ENCODE results near the gene NPHP1.
A peak's percentile ranks its signal among the peaks of the same experiment; 100 is the strongest.
"Not testable (repeated sequence)": the region's sequence is repeated elsewhere in the genome, so short reads cannot be mapped to it uniquely, and the experiment has no call there.

The NPHP1 gene

GRCh38 chr2:110197452-110197851, 7.4 kb downstream of the NPHP1 start:
- no peak for DNase-seq

GRCh38 chr2:110190169-110190568, 14.6 kb downstream of the NPHP1 start:
- DNase-seq = not testable (repeated sequence)

GRCh38 chr2:110182449-110182848, 22.4 kb downstream of the NPHP1 start:
- no peak for DNase-seq

GRCh38 chr2:110180036-110180435, 24.8 kb downstream of the NPHP1 start:
- DNase-seq = no peak

GRCh38 chr2:110173523-110173922, 31.3 kb downstream of the NPHP1 start:
- DNase-seq = no peak

DNA sequence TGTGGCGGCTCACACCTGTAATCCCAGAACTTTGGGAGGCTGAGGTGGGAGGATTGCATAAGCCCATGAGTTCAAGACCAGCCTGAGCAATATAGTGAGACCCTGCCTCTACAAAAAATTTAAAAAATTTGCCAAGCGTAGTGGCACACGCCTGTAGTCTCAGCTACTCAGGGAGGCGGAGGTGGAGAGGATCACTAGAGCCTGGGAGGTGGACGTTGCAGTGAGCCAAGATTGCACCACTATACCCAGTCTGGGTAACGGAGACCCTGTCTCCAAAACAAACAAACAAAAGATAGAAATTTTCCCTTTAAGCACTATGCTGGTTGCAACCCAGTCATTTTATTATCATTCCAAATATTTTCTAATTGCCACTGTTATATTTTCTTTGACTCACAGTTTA, 32.3 kb downstream of the NPHP1 start:
- DNase-seq = no peak

- DNase-seq = no peak
Measured at GRCh38 chr2:110170102-110170501, 34.7 kb downstream of the NPHP1 start.

DNA sequence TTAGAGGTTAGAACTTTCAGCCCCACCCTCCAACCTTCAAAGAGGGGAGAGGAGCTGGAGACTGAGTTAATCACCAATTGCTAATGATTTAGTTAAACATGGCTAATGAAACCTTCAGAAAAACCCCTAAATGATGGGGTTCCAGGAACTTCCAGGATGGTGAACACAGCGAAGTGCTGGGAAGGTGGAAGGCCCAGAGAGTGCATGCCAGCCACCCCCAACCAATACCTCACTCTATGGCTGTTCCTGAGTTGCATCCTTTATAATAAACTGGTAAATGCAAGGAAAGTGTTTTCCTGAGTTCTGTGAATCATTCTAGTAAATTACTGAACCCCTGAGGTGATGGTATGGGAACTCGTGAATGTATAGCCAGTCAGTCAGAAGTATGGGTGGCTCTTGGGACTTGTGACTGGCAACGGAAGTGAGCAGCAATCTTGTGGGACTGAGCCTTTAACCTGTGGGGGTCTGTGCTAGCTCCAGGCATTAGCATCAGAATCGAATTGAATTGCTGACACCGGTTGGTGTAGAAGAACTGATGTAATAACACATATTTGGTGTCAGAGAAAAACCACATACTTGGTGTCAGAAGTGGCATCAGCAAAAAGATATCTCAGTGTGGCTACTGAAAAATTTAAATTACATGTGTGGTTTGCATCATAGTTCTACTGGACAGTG, 37.4 kb downstream of the NPHP1 start:
- DNase-seq = no peak

DNA sequence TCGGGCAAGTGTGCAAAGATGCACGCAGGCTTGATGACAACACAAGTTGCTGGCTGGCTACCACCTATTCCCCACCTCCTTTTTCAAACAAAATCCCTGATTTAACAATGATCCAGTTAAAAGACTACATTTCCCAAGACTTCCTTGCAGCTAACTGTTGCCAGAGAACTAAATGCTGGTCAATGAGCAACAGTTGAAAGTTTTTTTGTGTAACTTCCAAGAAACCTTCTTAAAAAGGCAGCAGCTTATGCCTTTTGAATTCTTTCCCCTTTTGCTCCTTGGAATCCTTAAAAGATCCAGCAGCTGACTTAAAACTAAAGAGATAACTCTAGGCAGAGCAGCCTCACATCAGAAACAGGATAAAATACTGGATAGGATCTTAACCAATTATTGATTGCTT, 38.5 kb downstream of the NPHP1 start:
- no peak for DNase-seq

GRCh38 chr2:110157153-110157793, 47.5 kb downstream of the NPHP1 start:
- DNase-seq = peak; percentile 27

GRCh38 chr2:110154828-110155227, 50.0 kb downstream of the NPHP1 start:
- DNase-seq = not testable (repeated sequence)

GRCh38 chr2:110154188-110154587, 50.6 kb downstream of the NPHP1 start:
- DNase-seq = not testable (repeated sequence)

DNA sequence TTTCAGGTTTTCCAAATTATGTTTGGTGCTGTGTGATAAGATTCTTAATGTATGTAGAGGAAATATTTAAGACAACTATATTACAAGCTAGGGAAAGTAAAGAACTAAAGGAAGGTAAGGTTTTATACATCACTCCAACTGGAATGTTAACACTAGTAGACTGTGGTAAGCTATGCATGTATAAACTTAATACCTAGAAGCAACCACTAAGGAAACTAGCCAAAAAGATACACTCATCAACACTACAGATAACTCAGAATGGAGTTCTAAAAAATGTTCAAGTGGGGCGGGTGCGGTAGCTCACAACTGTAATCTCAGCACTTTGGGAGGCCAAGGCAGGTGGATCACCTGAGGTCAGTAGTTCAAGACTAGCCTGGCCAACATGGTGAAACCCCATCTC, 51.4 kb downstream of the NPHP1 start:
- no peak for DNase-seq

- DNase-seq = no peak
Measured at GRCh38 chr2:110152943-110153342, 51.9 kb downstream of the NPHP1 start.

- DNase-seq = peak; percentile 20
Measured at GRCh38 chr2:110149330-110150220, 55.2 kb downstream of the NPHP1 start.

- no peak for DNase-seq
Measured at GRCh38 chr2:110146945-110147332, 57.9 kb downstream of the NPHP1 start.

DNA sequence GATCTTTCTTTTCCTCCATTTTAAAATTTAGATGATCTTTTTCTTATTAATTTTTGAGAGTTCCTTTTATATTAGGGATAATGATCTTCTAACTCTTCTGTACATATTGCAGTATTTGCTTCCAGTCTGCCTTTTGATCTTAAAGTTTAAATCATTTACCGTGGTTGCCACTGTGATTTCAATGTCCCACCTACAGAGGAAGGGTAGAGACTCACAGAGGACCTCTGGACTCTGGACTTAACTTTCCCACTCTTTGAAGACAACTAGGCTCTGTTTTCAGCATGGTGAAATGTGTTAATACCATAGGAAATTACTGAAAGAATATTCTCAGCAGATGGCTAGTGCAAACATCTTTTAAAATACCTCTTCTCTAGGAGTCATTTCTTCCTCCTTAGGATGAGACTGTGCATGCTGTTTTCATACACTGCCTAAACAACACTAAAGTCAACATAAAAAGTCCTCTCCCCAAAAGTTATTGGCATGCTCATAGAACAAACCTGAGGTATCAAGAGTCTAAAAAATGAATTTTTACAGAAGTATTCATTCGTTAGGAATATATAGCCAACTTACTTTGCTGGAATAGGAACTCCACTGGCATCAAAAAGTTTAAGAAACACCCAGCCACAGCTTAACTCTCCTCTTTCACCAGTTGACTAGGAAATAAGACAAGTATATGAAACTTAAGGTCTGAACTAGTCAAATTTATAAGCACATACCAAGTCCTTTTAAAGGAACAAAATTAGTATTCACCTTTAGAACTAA, 58.4 kb downstream of the NPHP1 start:
- DNase-seq = no peak

- no peak for DNase-seq
Measured at GRCh38 chr2:110143982-110144381, 60.8 kb downstream of the NPHP1 start.

- DNase-seq = no peak
Measured at GRCh38 chr2:110140401-110140800, 64.4 kb downstream of the NPHP1 start.

DNA sequence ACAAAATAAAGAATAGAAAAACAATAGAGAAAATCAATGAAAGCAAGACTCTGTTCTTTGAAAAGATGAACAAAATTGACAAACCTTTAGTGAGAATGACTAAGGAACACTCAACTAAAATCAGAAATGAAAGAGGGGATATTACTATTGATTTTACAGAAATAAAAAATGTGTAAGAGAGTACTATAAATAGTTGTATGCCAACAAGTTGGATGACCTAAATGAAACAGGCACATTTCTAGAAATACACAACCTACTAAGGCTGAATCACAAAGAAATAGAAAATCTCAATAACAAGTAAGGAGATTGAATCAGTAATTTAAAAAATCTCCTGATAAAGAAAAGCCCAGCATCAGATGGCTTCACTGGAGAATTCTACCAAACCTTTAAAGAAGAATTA, 70.8 kb downstream of the NPHP1 start:
- no peak for DNase-seq

DNA sequence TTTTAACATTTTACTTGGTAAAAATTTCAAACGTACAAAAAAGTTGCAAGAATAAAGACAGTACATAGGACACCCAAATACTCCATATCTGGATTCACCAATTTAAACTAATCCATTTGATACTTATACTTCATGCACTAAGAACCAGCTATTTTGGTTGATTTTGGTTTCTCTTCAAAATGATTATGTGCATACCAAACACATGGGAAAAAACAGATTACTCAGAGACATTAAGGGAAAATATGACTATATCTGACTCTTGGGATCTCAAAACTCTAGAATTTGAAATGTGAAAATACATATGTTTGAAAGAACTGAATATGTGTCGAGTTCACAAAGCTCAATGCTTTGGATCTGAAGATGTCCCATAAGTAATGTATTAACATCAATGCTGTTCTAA, 73.6 kb downstream of the NPHP1 start:
- no peak for DNase-seq

DNA sequence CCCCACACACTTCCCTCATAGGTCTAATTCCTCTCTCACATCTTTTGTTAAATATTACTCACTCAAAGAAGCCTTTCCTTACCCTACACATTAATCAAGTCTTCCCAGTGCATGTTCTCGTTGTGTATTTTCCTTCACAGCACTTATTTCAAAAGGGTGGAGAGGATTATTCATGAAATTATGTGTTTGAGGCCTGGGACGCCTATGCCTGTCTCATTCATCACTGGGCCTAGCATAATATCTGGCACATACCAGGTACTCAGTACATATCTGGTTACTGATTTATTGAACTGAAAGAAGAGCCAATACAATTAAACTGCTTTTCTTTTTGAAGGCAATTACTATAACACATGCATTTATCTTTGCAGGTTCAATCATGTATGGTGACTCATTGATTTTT, 74.1 kb downstream of the NPHP1 start:
- DNase-seq = no peak

GRCh38 chr2:110126906-110127305, 77.9 kb downstream of the NPHP1 start:
- no peak for DNase-seq

Data from stimulated activated CD4-positive, alpha-beta T cell treated with anti-CD3 and anti-CD28 coated beads, Interleukin-15, amount 100 ng/mL, for 24 hours (primary cell).